WI38 (cell line): ENCODE measurements around the gene COL6A1.

Source experiments
- H3K4me3 ChIP-seq: 2 replicates; pipeline ENCODE4 v1.5.1; 2011; ENCODE audit warnings: low read depth, mild to moderate bottlenecking, control low read depth, low read length
- TF ChIP-seq, protein P1 (sequence below): IDR thresholded peaks from 2 replicates; pipeline ENCODE4 v1.5.1; 2012; ENCODE audit warnings: low read depth, mild to moderate bottlenecking, control low read depth, low read length

Gene COL6A1

DNA sequence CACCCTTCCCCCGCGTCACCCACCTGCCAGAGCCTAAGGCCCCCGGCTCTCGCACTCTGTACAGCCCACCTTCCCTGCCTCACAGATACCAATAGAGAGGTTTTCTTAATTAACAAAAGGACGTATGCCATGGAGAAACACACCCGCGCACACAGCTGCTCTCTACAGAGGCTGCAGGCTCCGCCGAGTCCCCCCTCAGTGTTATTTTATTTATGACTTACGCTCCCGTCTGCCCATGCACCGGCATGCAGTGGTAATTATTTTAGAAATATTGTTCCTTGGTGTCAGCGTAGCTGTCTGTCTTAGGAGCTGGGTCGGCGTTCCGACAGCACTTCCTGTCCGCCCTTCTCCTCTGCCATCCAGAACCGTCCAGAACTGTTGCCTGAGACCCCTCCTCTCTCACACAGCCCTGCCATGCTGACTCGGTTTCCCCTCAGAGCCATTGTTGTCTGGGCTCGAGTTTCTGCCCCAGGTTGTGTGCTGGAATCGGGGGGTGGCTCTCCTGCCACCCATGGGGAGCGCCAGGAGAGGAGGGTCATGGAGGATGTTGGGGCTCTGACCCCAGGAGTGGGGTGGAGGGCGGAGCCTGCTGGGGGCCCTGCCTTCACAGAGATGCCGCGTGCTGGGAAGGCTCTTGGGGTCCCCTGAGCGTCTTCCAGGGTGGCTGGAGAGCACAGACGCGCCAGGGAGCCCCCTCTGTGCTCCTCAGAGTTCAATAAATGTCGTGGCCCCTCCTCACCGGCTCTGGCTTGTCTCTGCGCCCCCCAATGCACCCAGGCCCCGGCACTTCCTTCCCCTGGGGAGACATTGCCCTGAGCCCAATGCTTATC lies 39.6 kb upstream of the COL6A1 start:
- TF ChIP-seq, protein P1, sequence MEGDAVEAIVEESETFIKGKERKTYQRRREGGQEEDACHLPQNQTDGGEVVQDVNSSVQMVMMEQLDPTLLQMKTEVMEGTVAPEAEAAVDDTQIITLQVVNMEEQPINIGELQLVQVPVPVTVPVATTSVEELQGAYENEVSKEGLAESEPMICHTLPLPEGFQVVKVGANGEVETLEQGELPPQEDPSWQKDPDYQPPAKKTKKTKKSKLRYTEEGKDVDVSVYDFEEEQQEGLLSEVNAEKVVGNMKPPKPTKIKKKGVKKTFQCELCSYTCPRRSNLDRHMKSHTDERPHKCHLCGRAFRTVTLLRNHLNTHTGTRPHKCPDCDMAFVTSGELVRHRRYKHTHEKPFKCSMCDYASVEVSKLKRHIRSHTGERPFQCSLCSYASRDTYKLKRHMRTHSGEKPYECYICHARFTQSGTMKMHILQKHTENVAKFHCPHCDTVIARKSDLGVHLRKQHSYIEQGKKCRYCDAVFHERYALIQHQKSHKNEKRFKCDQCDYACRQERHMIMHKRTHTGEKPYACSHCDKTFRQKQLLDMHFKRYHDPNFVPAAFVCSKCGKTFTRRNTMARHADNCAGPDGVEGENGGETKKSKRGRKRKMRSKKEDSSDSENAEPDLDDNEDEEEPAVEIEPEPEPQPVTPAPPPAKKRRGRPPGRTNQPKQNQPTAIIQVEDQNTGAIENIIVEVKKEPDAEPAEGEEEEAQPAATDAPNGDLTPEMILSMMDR: no peak
- no peak overlapping the region for H3K4me3 ChIP-seq

DNA sequence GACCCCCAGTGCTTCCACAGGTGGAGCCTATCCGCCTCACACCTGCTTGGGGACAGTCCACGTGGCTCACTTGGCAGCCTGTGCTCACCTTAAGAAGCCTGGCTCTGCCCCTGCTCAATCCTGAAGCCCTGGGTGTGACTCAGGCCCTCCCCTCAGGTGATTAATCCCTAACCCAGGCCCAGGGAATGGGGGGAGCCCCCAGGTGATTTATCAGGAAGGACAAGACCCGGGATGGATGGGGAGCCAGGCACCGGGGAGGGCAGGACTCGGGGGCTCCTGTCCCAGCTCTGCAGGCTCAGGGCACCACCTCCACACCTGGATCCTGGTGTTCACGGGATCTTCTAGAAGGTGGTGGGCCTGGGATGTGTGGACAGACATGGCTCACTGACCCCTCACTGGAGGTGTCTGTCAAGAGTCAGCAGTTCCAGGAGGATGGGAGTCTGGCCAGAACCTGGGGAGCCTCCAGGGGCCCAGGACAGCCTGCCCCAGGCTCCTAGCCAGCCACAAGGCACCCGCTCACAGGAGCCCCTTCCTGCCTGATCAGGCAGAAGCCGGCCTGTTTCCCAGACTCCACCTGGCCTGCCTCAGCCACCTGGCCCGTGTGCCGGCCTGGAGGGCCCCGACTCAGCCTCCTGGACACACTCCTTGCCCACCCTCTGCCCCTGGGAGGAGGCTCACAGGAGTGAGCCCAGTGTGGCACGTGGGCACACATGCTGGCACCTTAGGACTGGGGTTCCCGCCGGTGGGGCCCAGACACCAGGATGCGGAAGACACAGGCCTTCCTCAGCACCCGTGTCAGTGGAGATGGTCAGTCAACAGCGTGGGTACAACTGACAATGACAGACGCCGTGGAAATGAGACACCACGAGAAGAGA lies 38.6 kb upstream of the COL6A1 start:
- TF ChIP-seq, protein P1: no peak
- no peak overlapping the region for H3K4me3 ChIP-seq

DNA sequence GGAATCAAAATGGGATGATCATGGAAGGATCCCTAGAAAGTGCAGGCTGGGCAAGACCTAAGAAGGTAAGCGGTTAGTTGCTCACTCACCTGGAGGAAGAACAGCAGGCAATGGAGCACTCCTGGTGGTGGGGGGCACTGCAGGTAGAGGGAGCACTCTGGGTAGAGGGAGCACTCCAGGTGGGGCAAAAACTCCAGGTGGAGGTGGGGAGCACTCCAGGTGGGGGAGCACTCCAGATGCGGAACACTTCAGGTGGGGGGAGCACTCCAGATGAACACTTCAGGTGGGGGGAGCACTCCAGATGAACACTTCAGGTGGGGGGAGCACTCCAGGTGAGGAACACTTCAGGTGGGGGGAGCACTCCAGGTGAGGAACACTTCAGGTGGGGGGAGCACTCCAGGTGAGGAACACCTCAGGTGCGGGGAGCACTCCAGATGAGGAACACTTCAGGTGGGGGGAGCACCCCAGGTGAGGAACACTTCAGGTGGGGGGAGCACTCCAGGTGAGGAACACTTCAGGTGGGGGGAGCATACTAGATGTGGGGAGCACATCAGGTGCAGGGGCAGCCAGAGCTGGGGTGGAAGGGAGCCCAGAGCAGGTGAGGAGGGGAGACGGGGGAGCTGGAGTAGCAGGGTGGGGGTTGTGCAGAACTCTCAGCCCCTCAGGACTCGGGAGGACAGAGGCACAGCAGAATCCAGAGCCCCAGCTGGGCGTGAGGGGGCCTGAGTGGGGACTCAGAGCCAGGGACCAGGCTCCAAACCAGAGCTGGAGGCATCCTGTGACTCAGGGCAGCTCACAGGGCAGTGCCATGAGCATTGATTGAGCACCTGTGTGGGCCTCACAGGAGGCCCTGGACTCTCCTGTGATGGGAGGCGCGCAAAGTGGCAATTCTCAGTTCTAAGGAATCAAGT lies 37.7 kb upstream of the COL6A1 start:
- TF ChIP-seq, protein P1: no peak
- H3K4me3 ChIP-seq: no peak overlapping the region

DNA sequence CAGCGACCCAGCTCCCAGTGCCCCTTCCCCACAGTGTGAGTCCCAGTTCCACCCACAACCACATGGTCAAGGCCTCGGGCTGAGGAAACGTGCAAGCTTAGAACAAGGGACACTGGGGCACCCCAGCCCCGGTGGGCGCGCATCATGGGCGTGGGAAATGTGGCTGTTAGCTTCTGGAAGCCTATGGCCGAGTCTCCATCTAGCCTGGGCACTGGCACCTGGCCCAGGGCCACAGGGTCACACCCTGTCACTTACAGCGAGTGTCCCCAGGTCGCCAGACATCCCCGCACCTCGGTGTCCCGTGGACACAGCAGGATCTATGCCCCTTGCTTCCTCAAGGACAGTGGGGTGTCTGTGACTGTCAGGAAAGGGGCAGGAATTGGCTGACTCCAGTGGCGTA lies 37.0 kb upstream of the COL6A1 start:
- no peak overlapping the region for H3K4me3 ChIP-seq
- TF ChIP-seq, protein P1: no peak

DNA sequence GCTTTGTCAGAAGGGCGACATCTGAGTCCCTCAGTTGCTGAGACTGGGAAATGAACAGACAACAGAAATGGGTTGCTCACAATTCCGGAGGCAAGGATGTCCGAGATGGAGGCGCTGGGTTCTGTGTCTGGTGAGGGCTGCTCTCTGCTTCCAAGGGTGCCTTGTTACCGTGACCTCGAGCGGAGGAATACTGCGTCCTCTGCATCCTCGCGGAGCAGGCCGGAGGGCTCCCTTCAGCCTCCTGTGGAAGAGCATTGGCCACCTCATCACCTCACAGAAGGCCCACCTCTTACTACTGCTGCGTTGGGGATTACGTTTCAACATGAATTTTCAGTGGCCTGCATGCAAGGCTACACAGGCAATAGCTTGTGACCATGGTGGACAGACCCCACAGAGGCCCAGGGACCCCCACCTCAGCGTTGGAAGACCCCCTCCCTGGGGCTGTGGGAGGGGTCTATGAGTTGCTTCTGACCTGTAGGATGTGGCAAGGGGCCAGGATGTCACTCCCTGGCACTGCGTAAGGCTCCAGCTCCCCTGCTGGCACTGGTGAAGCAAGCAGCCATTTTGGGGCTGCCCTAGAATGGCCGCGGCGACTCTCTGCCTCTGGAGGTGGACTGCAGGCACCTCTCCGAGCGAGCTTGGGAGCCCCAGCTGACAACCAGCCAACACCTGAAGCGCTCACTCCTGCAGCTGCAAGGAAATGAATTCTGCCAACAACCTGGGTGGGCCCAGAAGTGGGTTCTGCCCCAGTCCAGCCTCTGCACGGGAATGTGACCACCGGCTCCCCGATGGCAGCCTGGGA lies 36.3 kb upstream of the COL6A1 start:
- TF ChIP-seq, protein P1: no peak

DNA sequence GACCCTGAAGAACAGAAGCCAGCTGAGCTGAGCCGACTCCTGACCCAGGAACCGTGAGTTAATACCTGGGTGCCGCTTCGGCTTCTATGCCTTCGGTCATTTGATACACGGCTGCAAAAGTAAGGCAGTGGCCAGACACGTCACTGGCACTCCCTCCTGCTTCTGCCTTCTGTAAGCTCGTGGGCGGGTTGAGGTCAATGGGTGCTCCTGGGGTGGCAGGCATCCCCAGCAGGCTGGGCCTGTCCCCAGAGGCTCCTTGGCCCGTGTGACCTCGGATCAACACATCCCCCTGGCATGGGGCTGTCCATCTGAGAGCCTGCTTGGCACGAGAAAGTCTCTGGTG lies 35.7 kb upstream of the COL6A1 start:
- no peak overlapping the region for H3K4me3 ChIP-seq
- TF ChIP-seq, protein P1: no peak

More for the DNA sequence above, 36.3 kb upstream of the COL6A1 start:
- H3K4me3 ChIP-seq: no peak overlapping the region
